H4 (cell line): ENCODE measurements around the gene RNPEP. TPM values are rescaled to one million over a fixed set of nuclear protein-coding genes. Genes with fewer than 3 reads are reported as not detected.
"Not testable (repeated sequence)": the region's sequence is repeated elsewhere in the genome, so short reads cannot be mapped to it uniquely, and the experiment has no call there.

ENCODE experiments used
- DNase-seq: peaks from one replicate; pipeline ENCODE4 v3.0.0-alpha.2; 2015; ENCODE audit warnings: low spot score
- total RNA-seq: library from RNA; depleted of rRNA; stranded (reverse); fragments of >200 nt; shearing (Covaris generic); gene quantifications from 2 replicates; pipeline ENCODE4 v1.2.3, GENCODE V29; 2014

RNPEP gene
- total RNA-seq, 1 experiment from 2014 or later, result 89.6 TPM

DNA sequence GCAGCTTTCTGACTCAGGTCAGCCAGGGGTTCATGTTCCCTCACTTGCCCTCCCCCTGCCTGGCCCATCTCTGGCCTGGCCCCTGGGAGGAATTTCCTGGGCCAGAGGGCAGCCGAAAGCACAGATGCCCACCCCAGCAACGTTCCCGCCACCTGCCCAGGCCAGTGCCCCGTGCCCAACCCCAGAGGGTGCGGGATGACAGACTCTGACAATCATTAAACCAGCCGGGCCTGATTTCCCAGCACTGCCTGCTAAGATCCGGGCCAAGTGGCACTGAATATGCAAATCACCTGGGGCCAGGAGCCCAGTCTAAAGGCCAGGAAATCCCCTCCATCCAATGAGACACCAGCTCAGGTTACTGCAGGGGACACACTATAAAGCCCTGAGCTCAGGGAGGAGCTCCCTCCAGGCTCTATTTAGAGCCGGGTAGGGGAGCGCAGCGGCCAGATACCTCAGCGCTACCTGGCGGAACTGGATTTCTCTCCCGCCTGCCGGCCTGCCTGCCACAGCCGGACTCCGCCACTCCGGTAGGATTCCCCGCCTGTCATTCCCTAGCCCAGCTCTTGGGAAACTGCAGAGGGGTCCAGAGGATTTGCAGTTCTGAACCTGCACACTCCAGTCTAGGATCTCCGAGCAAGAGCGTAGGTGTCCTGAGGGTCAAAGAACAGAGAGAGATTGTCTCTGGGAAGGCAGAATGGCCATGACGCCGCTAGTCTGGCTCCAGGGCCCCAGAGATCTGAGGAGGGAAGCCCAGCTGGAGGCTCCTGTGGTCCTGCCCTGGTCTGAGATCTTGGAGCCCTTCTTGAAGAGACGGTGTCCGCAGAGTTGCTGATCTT, 27.9 kb downstream of the RNPEP start, which contains the start of gene ELF3:
TSS of gene ELF3 (plus strand) at position 408 of the 836 bp plus-strand sequence. CDS start 550 bp downstream, outside the sequence.
- DNase-seq, result no peak

DNA sequence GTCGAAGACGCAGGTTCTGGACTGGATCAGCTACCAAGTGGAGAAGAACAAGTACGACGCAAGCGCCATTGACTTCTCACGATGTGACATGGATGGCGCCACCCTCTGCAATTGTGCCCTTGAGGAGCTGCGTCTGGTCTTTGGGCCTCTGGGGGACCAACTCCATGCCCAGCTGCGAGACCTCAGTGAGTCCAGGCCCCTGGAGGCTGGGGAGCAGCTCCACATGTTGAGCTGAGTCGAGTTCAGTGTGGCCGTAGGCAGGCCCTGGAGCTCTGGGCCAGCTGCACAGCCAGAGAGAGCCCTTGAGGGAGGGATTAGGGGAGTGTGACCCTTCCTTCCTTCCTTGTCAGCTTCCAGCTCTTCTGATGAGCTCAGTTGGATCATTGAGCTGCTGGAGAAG, 29.5 kb downstream of the RNPEP start:
- no peak for DNase-seq

DNA sequence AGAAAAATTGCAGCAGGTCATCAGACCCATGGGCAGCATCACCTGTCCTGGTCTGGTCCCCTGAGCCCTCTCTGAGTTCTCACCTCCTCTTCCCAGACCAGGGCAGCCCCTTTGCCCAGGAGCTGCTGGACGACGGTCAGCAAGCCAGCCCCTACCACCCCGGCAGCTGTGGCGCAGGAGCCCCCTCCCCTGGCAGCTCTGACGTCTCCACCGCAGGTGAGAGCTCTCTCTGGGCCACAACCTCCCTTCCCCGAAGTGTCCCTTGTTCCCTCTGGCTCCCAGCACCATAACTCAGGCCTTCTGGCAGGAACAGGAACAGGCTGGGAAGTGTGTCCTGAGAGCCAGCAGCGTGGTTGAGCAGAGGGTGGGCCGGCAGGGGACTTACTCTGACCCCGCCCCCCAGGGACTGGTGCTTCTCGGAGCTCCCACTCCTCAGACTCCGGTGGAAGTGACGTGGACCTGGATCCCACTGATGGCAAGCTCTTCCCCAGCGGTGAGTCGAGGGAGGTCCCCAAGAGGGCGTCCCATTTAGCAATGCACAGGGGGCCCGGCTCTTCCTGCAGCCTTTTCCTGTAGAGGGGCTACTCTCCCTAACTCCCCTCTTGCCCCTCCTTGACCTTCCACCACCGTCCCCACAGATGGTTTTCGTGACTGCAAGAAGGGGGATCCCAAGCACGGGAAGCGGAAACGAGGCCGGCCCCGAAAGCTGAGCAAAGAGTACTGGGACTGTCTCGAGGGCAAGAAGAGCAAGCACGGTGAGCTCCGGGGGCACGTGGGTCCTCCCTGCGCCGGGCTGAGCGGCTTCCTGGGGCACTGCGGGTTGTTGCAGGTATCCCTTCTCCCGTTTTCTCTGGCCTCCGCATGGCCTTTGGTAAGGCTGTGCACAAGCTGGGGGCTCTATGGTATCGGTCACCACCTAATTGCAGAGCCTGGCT, 30.4 kb downstream of the RNPEP start:
- DNase-seq, result no peak

DNA sequence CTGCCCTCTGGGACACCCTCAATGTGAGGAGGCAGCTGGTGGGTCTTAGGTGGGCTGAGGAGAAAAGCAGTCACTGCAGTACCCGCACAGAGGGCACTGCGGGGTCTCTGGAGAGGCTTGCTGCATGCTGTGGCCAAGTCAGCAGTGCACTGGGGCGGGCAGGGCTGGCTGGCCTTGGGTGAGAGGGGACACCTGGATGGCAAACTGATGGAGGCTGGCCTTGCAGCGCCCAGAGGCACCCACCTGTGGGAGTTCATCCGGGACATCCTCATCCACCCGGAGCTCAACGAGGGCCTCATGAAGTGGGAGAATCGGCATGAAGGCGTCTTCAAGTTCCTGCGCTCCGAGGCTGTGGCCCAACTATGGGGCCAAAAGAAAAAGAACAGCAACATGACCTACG, 31.2 kb downstream of the RNPEP start:
- no peak for DNase-seq

DNA sequence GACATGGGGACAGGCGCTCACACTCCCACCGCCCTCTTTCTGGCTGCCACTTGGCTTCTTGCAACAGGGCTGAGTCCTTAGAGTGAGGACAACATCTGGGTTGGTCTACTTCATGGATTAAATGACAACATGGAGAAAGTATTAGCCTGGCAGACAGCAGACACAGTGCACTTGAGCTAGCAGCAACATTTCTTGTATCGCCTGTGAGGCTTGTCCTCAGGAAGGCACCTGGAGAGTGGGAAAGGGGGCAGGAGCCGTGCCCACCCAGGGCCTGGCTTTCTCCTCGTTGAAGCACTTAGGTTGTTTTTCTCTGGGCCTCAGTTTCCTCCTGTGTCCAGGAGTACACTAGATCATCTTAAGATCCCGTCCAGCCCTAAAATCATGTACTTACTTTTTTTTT, 31.6 kb downstream of the RNPEP start:
- DNase-seq, result no peak

DNA sequence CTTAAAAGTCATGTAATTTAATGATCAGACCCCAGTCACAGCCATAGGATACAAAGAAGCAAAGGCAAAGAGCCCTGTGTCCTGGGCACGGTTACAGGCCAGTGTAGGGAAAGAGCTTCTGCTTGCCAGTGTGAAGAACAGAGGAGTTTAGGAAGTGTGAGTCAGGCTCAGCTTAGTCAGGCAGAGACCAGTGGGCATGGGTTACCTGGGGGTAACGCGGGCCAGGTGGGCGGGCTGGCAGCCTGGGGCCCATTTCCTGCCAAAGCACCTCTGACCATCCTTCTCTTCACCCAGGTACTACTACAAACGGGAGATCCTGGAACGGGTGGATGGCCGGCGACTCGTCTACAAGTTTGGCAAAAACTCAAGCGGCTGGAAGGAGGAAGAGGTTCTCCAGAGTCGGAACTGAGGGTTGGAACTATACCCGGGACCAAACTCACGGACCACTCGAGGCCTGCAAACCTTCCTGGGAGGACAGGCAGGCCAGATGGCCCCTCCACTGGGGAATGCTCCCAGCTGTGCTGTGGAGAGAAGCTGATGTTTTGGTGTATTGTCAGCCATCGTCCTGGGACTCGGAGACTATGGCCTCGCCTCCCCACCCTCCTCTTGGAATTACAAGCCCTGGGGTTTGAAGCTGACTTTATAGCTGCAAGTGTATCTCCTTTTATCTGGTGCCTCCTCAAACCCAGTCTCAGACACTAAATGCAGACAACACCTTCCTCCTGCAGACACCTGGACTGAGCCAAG, 32.6 kb downstream of the RNPEP start:
- DNase-seq, result no peak

DNA sequence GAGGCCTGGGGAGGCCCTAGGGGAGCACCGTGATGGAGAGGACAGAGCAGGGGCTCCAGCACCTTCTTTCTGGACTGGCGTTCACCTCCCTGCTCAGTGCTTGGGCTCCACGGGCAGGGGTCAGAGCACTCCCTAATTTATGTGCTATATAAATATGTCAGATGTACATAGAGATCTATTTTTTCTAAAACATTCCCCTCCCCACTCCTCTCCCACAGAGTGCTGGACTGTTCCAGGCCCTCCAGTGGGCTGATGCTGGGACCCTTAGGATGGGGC, 33.2 kb downstream of the RNPEP start:
- DNase-seq, result no peak

DNA sequence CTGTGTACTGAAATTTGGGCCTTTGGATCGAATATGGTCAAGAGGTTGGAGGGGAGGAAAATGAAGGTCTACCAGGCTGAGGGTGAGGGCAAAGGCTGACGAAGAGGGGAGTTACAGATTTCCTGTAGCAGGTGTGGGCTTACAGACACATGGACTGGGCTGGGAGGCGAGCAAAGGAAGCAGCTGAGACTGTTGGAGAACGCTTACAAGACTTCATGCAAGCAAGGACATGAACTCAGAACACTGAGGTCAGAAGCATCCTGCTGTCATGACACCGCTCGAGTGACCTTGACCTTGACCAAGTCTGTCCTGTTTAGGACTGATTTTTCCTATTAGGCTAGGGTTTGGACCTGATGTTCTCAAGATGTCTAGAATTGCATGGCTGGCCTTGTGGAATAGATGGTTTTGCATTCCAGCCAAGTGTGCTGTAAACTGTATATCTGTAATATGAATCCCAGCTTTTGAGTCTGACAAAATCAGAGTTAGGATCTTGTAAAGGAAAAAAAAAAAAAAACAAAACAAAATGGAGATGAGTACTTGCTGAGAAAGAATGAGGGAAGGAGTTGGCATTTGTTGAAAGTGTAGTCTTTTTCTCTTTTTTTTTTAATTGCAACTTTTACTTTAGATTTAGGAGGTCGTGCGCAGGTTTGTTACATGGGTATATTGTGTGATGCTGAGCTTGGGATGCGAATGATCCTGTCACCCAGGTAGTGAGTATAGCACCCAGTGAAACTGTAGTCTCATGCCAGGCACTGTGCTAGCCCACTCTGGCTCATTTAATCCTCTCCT, 33.8 kb downstream of the RNPEP start:
- DNase-seq, result no peak

DNA sequence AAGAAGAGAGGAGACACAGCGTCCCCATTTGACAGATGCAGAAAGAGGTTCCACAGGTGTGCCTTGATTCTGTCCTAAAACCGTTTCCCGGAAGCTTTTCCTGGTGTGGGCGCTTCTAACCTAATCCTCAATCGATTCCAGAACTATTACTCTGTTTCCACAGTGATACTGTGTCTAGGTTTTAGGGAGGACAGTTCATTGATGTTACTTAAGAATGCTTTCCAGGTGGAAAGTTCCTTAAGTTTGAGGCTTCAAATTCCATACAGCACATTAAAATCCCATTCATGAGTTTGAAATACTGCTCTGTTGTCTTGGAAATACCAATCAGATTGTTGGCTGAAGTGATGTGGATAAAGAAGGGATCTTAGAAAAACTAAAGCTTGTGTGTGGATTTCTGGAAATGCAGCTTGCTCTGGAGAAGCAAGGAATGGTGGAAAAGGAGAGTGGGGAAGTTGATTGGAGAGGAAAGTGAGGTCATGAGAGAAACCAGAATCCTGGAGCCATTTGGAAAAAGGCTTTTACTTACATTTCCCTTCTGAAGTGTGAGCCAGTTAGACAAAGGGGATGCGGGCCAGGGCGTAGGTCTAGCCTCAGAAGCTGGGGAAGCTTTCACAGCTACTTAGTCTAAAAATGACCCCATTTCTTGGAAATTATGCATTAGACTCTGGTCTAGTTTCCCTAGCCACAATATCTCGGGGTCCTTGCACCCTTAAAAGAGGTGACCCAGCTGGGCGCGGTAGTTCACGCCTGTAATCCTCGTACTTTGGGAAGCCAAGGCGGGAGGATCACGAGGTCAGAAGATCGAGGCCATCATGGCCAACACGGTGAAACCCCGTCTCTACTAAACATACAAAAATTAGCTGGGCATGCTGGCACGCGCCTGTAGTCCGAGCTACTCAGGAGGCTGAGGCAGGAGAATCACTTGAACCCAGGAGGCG, 34.6 kb downstream of the RNPEP start:
- no peak for DNase-seq

DNA sequence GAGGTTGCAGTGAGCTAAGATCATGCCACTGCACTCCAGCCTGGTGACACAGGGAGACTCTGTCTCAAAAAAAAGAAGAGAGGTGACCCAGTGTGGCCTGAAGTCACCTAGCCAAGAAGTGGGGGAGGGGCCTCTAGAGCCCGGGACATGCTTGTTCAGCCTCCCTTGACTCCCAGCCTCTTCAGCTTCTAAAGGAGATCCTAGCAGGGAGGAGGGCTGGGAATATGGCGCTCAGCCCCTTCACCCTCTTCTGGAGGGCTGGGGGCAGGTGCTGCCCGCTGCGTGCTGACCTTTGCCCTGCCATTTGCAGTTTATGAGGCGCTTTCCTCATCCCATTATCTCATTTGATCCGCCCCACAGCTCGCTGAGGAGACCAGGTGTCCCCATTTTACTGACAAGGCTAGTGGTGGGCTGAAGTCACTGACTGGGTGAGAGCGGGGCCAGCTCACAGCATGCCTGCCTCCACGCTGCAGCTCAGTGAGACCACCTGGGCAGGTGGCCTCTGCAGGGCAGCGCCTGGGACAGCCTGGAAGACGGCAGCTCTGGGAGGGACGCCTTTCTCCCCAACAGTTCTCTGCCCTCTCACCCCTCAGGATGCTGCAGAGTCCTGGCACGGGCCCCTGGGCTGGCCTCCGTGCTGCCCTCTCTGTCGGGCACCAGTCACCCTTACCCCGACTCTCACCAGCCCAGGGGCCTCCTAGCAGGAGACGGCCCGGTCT, 35.5 kb downstream of the RNPEP start:
- DNase-seq, result no peak

DNA sequence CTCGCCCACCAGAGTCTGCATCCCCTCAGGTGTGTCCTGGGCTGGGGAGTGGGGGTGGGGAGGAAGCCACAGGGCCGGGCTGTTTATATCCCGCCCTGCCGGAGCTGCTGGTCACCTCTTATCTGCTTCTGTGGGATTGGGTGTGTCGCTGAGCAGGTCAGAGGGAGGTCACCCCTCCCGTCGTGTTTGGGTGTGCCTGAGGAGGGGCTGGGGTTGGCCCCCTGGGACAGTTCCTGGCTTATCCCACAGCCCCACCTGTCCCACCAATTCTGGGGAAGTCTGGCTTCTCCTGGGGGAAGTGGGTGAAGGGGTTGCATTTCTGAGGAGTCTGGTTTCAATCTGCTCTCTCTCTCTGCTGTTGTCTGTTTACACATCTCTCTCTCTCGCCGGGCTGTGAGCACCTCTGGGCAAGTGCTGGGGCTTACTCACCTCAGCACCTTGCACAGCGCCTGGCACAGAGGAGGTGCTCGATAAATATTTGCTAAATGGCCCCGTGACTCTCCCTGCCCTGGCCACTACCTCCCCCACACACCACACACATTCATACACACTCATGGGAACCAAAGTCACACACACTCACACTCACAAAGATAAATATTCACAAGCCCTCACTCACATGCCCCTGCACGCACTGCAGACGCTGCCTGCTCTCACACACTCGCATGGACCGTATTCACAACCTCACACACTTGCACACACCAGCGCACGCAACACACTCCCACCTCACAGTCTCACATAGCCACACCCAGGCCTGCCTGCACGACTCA, 36.2 kb downstream of the RNPEP start:
- peak; percentile 73 for DNase-seq

DNA sequence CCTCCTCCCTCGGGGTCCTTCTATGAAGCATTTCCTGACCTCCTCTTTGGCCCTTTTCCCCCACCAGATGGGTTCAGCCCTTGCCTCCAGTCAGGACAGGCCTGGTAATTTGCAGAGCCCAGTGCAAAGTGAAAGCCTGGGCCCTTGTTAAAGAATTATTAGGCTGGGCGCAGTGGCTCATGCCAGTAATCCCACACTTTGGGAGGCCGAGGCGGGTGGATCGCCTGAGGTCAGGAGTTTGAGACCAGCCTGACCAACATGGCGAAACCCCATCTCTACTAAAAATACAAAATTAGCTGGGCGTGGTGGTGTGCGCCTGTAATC, 36.7 kb downstream of the RNPEP start:
- not testable (repeated sequence) for DNase-seq

DNA sequence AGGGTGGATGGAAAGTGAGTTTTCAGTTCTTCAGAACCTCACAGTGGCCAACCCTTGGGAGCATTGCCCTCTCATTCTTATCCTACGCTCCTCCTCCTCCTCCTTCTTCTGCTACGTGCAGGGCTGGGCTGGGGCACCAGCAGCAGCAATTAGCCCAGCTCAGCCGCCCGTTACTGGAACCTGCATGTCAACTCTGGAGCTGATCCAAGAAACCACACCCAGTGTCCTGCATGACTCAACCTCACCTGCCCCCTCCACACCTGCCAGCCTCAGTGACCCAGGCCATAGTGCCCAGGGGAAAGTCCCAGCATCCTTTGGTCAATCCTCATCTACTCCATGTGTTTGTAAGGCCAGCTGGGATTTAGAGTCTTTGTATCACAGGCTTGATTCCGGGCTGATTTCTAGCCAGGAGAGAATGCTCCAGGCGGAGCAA, 40.6 kb downstream of the RNPEP start:
- DNase-seq, result peak; percentile 65

DNA sequence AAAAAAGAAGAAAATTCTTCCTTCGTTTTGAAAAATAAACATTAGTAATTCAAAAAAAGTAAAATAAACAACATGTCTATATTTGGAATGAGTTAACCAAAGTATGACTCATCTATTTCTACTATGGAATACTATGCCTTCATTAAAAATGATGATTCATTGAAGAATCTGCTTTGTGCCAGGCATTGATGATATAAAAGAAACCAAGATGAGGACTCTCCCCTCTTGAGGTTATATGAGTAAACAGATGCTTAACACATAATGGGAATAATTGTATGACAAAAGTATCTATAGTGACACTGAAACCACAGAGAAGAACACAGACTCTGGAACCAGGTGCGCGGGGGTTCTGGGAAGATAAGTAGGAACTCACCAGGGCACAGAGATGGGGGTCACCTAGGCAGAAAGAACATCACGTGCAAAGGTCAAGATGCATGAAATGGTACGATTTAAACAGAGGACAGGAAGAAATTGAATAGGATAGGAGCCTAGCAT, 46.8 kb downstream of the RNPEP start:
- DNase-seq, result peak; percentile 86

DNA sequence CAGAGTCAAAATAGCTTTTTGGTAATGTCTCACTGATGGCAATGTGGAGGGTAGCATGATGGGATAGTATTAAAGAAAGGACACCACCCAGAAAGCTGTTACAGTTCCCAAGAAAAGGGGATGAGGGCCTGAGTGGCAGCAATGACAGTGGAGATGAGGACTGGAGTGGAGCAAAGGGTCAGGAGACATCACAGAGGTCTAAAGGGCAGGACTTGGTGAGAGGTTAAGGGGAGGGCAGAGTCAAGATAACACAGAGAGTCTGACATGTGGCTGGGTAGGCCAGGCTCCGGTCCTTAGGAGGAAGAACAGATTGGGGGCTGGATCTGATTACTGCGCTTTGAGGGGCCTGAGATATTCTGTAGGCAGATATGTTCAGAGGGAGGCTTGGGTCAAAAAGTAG, 47.3 kb downstream of the RNPEP start:
- no peak for DNase-seq

DNA sequence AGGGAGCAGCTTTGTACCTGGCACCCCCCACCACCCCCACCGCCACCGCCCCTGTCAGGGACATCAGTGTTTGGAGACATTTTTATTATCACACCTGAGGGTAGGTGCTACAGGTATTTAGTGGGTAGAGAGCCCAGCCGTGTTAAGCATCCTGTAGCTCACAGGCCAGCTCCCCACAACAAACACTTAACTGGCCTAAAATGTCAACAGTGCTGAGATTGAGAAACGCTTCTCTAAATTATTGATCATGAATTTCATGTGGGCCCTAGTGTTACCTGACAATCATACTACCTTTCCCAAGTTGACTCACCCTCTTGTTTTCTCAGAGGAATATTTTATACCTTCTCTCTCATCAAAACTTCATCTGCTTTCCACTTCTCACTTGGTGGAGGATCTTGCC, 49.3 kb downstream of the RNPEP start:
- DNase-seq, result no peak

DNA sequence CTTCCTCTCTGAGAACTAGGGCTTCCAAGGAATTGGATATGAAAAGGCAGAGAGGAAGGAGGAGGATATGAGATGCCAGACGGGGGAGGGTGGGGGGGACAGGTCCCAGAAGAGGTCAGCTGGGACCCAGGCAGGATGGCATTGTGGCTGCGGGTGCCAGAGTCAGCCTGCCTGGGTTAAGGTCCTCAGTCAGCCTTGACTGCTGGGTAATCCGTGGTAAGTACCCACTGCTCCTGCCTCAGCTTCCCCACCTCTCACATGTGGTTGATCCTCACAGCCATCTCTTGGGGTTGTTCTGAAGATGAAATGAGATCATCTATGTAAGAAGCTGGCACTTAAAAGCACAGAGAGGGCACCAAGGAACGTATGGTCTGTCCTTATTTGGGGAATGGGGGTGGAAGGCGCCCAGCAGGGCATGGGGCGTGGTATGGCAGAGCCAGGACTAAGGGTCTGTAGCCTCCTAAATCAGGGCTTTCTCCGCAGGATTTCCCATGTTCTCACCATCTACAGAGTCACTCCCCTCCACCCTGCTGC, 51.8 kb downstream of the RNPEP start:
- no peak for DNase-seq

DNA sequence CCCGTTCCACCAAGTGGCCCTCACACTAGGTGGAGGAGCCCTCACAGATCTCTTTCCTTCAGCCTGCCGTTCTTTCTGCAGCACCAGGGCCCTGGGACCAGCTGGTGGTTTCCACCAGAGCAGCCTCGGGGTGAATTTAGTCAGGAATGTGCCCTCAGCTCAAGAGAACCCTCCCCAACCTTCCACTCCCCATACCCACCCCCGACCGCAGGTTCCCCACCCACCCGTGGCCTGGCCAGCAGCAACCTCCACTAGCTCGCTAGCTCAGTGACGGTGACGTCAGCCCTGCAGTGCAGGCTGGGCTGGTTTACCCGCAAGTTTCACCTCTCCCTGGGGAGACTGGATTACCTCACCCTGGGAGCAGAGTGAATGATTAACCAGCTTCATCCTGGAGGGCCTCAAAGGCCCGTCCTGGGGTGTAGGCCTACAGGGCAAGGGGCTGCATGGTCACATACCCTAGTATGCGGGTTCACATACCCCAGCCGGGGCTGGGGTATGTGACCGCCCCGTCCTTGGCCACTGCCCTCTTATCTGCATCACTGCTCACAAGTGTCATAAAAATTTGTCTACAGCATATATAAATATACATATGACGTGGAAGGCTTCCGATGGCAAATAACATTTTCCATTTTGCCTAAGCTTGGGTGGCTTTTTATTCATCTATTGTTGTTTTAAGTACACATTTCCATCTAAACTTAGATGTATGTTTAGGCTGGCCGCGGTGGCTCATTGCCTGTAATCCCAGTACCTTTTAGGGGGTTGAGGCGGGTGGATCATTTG, 52.4 kb downstream of the RNPEP start:
- peak; percentile 99 for DNase-seq
